K562 (cell line): Measurements from ENCODE around the gene EIF5B. TPM values are rescaled to one million over a fixed set of nuclear protein-coding genes. Genes with fewer than 3 reads are reported as not detected.

Experiments used
- CBX5 ChIP-seq: IDR thresholded peaks from 2 replicates; pipeline ENCODE4 v1.6.1; 2014; ENCODE audit warnings: low read depth, borderline replicate concordance
- DDX20 ChIP-seq: fragments of 450-650 bp; IDR thresholded peaks from 2 replicates; pipeline ENCODE4 v1.6.1; 2016; ENCODE audit warnings: missing genetic modification characterization, low read depth, mild to moderate bottlenecking, missing compliant biosample characterization, moderate library complexity
- FOXP1 ChIP-seq: sonication (generic); formaldehyde crosslinking; IDR thresholded peaks from 2 replicates; pipeline ENCODE4 v1.8.0; 2022; ENCODE audit warnings: mild to moderate bottlenecking, missing genetic modification reagents
- GTF2F1 ChIP-seq: IDR thresholded peaks from 2 replicates; pipeline ENCODE4 v1.6.1; 2011; ENCODE audit warnings: low read depth, low read length, improper control_type of control experiment
- KDM5B ChIP-seq: fragments of 200-600 bp; sonication (generic); IDR thresholded peaks from 2 replicates; pipeline ENCODE4 v1.6.1; 2012; ENCODE audit warnings: low read depth, mild to moderate bottlenecking, moderate library complexity, low read length, control low read depth, inconsistent platforms; ENCODE audit not compliant: insufficient replicate concordance
- MEF2D ChIP-seq: conservative IDR thresholded peaks from 2 replicates; pipeline ENCODE4 v1.6.1; 2016; ENCODE audit warnings: low read depth, missing genetic modification characterization, missing compliant biosample characterization
- NFE2 ChIP-seq: IDR thresholded peaks from 2 replicates; pipeline ENCODE4 v1.6.1; 2014; ENCODE audit warnings: antibody characterized with exemption, low read depth
- SRSF9 ChIP-seq: fragments of 200-400 bp; formaldehyde crosslinking; IDR thresholded peaks from 2 replicates; pipeline ENCODE4 v1.6.1; 2017; ENCODE audit warnings: low read depth, low read length, borderline replicate concordance
- TBP ChIP-seq: optimal IDR thresholded peaks from 2 replicates; pipeline ENCODE3; 2011; ENCODE audit warnings: low read depth, low read length, improper control_type of control experiment
- TEAD1 ChIP-seq, 2 experiments: fragments of 450-650 bp in 1 of 2; sonication (generic) in 1 of 2; formaldehyde crosslinking; IDR thresholded peaks; 2 replicates each; pipeline versions ENCODE4 v1.4.0 to v1.8.0; 2020 to 2022; ENCODE audit warnings: mild to moderate bottlenecking in 2 of 2, missing genetic modification reagents in 1 of 2
- ZHX1 ChIP-seq: fragments of 150-350 bp; conservative IDR thresholded peaks from 2 replicates; pipeline ENCODE4 v1.6.1; 2014; ENCODE audit warnings: low read length
- ZNF77 ChIP-seq: fragments of 250-450 bp; sonication (Bioruptor Pico); IDR thresholded peaks from 2 replicates; pipeline ENCODE4 v1.5.0; 2020
- ZZZ3 ChIP-seq: fragments of 450-650 bp; IDR thresholded peaks from 2 replicates; pipeline ENCODE4 v1.6.1; 2016; ENCODE audit warnings: antibody characterized with exemption, mild to moderate bottlenecking, moderate library complexity
- polyA plus RNA-seq, 8 experiments: library from polyadenylated mRNA; depleted of rRNA in 4 of 8; stranded (reverse) in 5 of 8; unstranded in 3 of 8; fragments of >200 nt; fragmentation: Nextera tagmentation in 2 of 8; fragmentation: Illumina TruSeq in 1 of 8; extraction: Ambion mirVana in 2 of 8; extraction: Trizol in 1 of 8; gene quantifications; 2 replicates each; pipeline versions ENCODE4 v1.2.1 to v1.2.3, GENCODE V29; 2011 to 2014; ENCODE audit warnings: inconsistent platforms in 1 of 8, missing spikeins in 1 of 8
- total RNA-seq, 7 experiments: library from RNA; depleted of rRNA in 6 of 7; stranded (reverse); fragments of >200 nt in 6 of 7; fragmentation: Illumina TruSeq in 2 of 7; extraction: Trizol in 2 of 7; gene quantifications; 2 replicates each; pipeline versions ENCODE4 v1.2.1 to v1.2.3, GENCODE V29; 2011 to 2021; ENCODE audit warnings: low replicate concordance in 1 of 7
- TF ChIP-seq, protein P1 (sequence below): sonication (generic); formaldehyde crosslinking; IDR thresholded peaks from 2 replicates; pipeline ENCODE4 v1.8.0; 2022; ENCODE audit warnings: mild to moderate bottlenecking, missing genetic modification reagents
- TF ChIP-seq, protein P2 (sequence below), 2 experiments: fragments of 150-350 bp in 1 of 2; IDR thresholded peaks; 2 replicates each; pipeline ENCODE4 v1.6.1; 2012 to 2016; ENCODE audit warnings: low read depth in 2 of 2, low read length in 2 of 2, mild to moderate bottlenecking in 1 of 2, moderate library complexity in 1 of 2

Gene EIF5B
- total and polyA plus RNA-seq, 9 of the 15 experiments (the other 6 are each of a cell fraction or from before 2014, with no cell fraction given): 26.5 to 143 (median 47.7) TPM

DNA sequence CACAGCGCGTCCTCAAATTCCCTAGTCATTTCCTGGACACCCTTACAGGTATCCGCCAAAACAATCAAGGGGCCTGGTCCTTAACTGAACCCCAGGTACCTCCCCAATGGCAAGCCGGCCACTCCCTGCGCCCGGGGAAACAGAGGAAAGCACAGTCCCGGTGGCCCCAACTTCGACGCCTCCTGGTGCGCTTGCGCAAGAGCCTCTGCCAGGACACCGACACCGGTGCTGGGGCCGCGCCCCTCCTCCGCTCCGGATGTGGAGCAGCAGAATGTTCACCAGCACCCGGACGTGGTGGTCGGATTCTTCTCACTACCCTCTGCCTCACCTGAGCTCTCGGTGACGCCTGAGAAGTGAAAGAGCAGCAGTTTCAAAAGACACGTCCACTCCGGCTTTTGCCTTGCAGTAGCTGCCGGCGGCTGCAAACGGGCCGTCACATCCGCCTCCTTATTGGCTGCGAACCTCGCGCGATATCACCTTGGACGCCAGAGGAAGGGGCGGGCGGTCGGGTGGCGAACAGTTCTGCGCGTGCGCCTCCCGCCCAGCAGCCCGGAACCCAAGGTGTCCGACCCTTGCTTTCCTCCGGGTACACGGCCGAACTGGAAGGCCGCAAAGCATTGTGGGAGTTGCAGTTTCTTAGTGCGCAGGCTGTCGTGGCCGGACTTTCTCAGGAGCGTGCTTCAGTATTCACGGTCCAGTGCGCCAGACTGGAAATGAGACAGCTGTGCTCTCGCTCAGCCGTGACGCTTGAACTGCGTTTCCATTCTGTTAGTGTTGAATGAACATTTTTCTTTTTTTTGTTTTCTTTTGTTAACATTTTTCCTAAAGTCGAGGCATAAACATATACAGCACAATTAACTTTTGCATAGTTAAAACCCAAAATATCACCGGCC is 1.0 kb upstream of the EIF5B start, which contains the start of gene TXNDC9 (continued):
- TF ChIP-seq ZHX1 (0 out of 2 replicates have a peak, but pooled peaks have one; percentile 30), NFE2 (peak; percentile 47), GTF2F1 (peak; percentile 23; the same call in 1 of the 2 replicates), CBX5 (no peak), SRSF9 (no peak), ZNF77 (CRISPR knock-in tag) (no peak), FOXP1 (CRISPR knock-in tag) (no peak), TBP (peak; percentile 83), TEAD1 (CRISPR knock-in tag; IDR thresholded peaks at IDR 0.05) (0 out of 4 replicates have a peak, but pooled peaks of 1 of the 2 experiments have one; percentile 21), KDM5B (peak; percentile 97), ZZZ3 (no peak), DDX20 (no peak), MEF2D (tag) (0 out of 2 replicates have a peak, but pooled peaks have one; percentile 37)
- TF ChIP-seq, protein P1, sequence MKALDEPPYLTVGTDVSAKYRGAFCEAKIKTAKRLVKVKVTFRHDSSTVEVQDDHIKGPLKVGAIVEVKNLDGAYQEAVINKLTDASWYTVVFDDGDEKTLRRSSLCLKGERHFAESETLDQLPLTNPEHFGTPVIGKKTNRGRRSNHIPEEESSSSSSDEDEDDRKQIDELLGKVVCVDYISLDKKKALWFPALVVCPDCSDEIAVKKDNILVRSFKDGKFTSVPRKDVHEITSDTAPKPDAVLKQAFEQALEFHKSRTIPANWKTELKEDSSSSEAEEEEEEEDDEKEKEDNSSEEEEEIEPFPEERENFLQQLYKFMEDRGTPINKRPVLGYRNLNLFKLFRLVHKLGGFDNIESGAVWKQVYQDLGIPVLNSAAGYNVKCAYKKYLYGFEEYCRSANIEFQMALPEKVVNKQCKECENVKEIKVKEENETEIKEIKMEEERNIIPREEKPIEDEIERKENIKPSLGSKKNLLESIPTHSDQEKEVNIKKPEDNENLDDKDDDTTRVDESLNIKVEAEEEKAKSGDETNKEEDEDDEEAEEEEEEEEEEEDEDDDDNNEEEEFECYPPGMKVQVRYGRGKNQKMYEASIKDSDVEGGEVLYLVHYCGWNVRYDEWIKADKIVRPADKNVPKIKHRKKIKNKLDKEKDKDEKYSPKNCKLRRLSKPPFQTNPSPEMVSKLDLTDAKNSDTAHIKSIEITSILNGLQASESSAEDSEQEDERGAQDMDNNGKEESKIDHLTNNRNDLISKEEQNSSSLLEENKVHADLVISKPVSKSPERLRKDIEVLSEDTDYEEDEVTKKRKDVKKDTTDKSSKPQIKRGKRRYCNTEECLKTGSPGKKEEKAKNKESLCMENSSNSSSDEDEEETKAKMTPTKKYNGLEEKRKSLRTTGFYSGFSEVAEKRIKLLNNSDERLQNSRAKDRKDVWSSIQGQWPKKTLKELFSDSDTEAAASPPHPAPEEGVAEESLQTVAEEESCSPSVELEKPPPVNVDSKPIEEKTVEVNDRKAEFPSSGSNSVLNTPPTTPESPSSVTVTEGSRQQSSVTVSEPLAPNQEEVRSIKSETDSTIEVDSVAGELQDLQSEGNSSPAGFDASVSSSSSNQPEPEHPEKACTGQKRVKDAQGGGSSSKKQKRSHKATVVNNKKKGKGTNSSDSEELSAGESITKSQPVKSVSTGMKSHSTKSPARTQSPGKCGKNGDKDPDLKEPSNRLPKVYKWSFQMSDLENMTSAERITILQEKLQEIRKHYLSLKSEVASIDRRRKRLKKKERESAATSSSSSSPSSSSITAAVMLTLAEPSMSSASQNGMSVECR (CRISPR knock-in tag): peak; percentile 76; the same call in 1 of the 2 replicates
- TF ChIP-seq, protein P2, sequence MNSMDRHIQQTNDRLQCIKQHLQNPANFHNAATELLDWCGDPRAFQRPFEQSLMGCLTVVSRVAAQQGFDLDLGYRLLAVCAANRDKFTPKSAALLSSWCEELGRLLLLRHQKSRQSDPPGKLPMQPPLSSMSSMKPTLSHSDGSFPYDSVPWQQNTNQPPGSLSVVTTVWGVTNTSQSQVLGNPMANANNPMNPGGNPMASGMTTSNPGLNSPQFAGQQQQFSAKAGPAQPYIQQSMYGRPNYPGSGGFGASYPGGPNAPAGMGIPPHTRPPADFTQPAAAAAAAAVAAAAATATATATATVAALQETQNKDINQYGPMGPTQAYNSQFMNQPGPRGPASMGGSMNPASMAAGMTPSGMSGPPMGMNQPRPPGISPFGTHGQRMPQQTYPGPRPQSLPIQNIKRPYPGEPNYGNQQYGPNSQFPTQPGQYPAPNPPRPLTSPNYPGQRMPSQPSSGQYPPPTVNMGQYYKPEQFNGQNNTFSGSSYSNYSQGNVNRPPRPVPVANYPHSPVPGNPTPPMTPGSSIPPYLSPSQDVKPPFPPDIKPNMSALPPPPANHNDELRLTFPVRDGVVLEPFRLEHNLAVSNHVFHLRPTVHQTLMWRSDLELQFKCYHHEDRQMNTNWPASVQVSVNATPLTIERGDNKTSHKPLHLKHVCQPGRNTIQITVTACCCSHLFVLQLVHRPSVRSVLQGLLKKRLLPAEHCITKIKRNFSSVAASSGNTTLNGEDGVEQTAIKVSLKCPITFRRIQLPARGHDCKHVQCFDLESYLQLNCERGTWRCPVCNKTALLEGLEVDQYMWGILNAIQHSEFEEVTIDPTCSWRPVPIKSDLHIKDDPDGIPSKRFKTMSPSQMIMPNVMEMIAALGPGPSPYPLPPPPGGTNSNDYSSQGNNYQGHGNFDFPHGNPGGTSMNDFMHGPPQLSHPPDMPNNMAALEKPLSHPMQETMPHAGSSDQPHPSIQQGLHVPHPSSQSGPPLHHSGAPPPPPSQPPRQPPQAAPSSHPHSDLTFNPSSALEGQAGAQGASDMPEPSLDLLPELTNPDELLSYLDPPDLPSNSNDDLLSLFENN (IDR thresholded peaks at IDR 0.05; ENCODE audit: low read depth in 2 of 2, low read length in 2 of 2): no peak; a peak in 1 of 4 replicates
